HCT116 (cell line): ENCODE data around the gene ELAC1. TPM values are rescaled to one million over a fixed set of nuclear protein-coding genes. Genes with fewer than 3 reads are reported as not detected.

ENCODE experiments used
- ATAC-seq: fragments of 200-7000 bp; cut with Tn5 transposase; 2 replicates; pipeline ENCODE4 v1.9.1; 2020; ENCODE audit warnings: mild to moderate bottlenecking, moderate library complexity
- BruUV-seq: library from RNA; stranded (reverse); fragments of 400-500 nt; replicated peaks from 2 replicates; lab custom pipeline; 2021; lab: Mats Ljungman, UMichigan
- CTCF ChIA-PET: fragments of 300-600 bp; sonication (Branson Sonifier 250); formaldehyde crosslinking; loops from one replicate; lab custom pipeline; 2021; ENCODE audit warnings: antibody characterized with exemption; lab: Charles Lee
- POLR2A ChIA-PET: fragments of 300-600, 350-600 bp; sonication (Branson Sonifier 250); formaldehyde crosslinking; loops from one replicate; lab custom pipeline; 2021; ENCODE audit warnings: antibody characterized with exemption; lab: Charles Lee
- RAD21 ChIA-PET, 2 experiments: fragments of 300-600 bp; sonication (Branson Sonifier 250); formaldehyde crosslinking; loops; one replicate each; lab custom pipeline; 2023; ENCODE audit warnings: low total read pairs in 2 of 2; ENCODE audit not compliant: uncharacterized antibody in 2 of 2, unreplicated experiment in 2 of 2, low non-redundant PET in 1 of 2; lab: Charles Lee
- DNase-seq: peaks from one replicate; pipeline ENCODE4 v3.0.0-alpha.2; 2010; ENCODE audit warnings: low read depth, low spot score
- H2AFZ ChIP-seq: fragments of 200-600 bp; shearing (Covaris generic), sonication (generic); 2 replicates; pipeline ENCODE4 v1.6.1; 2017; ENCODE audit warnings: low read depth, mixed run types, mixed read lengths, antibody characterized with exemption, low read length; ENCODE audit not compliant: poor library complexity, severe bottlenecking
- H3K27ac ChIP-seq: 2 replicates; pipeline ENCODE4 v1.5.1; 2012; ENCODE audit warnings: low read depth, low read length
- H3K27me3 ChIP-seq: fragments of 200-600 bp; sonication (generic); 2 replicates; pipeline ENCODE4 v1.6.1; 2016; ENCODE audit warnings: mixed run types, low read length, mixed read lengths; ENCODE audit not compliant: insufficient read depth
- H3K36me3 ChIP-seq, 2 experiments: fragments of 200-500 bp in 1 of 2; fragments of 200-600 bp in 1 of 2; sonication (Bioruptor generic) in 1 of 2; sonication (generic) in 1 of 2; 2 replicates each; pipeline versions ENCODE4 v1.5.1 to v1.6.1; 2014 to 2016; ENCODE audit warnings: low read length in 2 of 2, inconsistent platforms in 1 of 2, mixed read lengths in 1 of 2, mixed run types in 1 of 2; ENCODE audit not compliant: insufficient read depth in 2 of 2, control insufficient read depth in 1 of 2
- H3K4me1 ChIP-seq, 2 experiments: fragments of 200-600 bp in 1 of 2; sonication (generic) in 1 of 2; 2 replicates each; pipeline versions ENCODE4 v1.5.1 to v1.6.1; 2012 to 2017; ENCODE audit warnings: low read length in 2 of 2, inconsistent platforms in 1 of 2, mild to moderate bottlenecking in 1 of 2, mixed read lengths in 1 of 2, mixed run types in 1 of 2, moderate library complexity in 1 of 2; ENCODE audit not compliant: insufficient read depth in 2 of 2, control insufficient read depth in 1 of 2
- H3K4me2 ChIP-seq: fragments of 200-600 bp; sonication (generic); 2 replicates; pipeline ENCODE4 v1.6.1; 2017; ENCODE audit warnings: mixed run types, low read length, mixed read lengths
- H3K4me3 ChIP-seq, 2 experiments: fragments of 200-600 bp in 1 of 2; sonication (generic) in 1 of 2; replicated peaks in 1 of 2; 2 replicates each; pipeline ENCODE4 v1.5.1; 2011 to 2016; ENCODE audit warnings: low read length in 2 of 2, control low read depth in 1 of 2, low read depth in 1 of 2, mild to moderate bottlenecking in 1 of 2, mixed read lengths in 1 of 2, mixed run types in 1 of 2
- H3K79me2 ChIP-seq: fragments of 200-600 bp; sonication (generic); 2 replicates; pipeline ENCODE4 v1.6.1; 2017; ENCODE audit warnings: mild to moderate bottlenecking, mixed run types, low read length, moderate library complexity, mixed read lengths; ENCODE audit not compliant: insufficient read depth
- H3K9ac ChIP-seq: fragments of 200-600 bp; sonication (generic); 2 replicates; pipeline ENCODE4 v1.6.1; 2016; ENCODE audit warnings: low read length, mixed read lengths
- H3K9me2 ChIP-seq: fragments of 200-600 bp; sonication (generic), shearing (Covaris generic); 2 replicates; pipeline ENCODE4 v1.6.1; 2017; ENCODE audit warnings: mixed run types, mild to moderate bottlenecking, moderate library complexity; ENCODE audit not compliant: insufficient read depth
- H3K9me3 ChIP-seq, 2 experiments: fragments of 200-500 bp in 1 of 2; fragments of 200-600 bp in 1 of 2; sonication (Bioruptor generic) in 1 of 2; sonication (generic) in 1 of 2; 2 replicates each; pipeline ENCODE4 v1.6.1; 2014 to 2017; ENCODE audit warnings: low read length in 2 of 2, mixed read lengths in 2 of 2, inconsistent platforms in 1 of 2, low read depth in 1 of 2, mild to moderate bottlenecking in 1 of 2, mixed run types in 1 of 2, moderate library complexity in 1 of 2; ENCODE audit not compliant: control insufficient read depth in 1 of 2, insufficient read depth in 1 of 2
- H4K20me1 ChIP-seq: fragments of 200-600 bp; sonication (generic), shearing (Covaris generic); 2 replicates; pipeline ENCODE4 v1.6.1; 2017; ENCODE audit warnings: mixed run types, mild to moderate bottlenecking, moderate library complexity; ENCODE audit not compliant: insufficient read depth
- CBX3 ChIP-seq: IDR thresholded peaks from 2 replicates; pipeline ENCODE4 v1.6.1; 2012; ENCODE audit warnings: low read depth
- CEBPB ChIP-seq: IDR thresholded peaks from 2 replicates; pipeline ENCODE4 v1.6.1; 2012; ENCODE audit warnings: low read depth
- EGR1 ChIP-seq: IDR thresholded peaks from 2 replicates; pipeline ENCODE4 v1.6.1; 2012; ENCODE audit warnings: low read depth
- ELF1 ChIP-seq: IDR thresholded peaks from 2 replicates; pipeline ENCODE4 v1.6.1; 2012; ENCODE audit warnings: low read depth, borderline replicate concordance
- EZH2 ChIP-seq: fragments of 200-600 bp; sonication (generic); IDR thresholded peaks from 2 replicates; pipeline ENCODE4 v1.6.1; 2017; ENCODE audit warnings: antibody characterized with exemption, mixed run types
- FOSL1 ChIP-seq: IDR thresholded peaks from 2 replicates; pipeline ENCODE4 v1.6.1; 2012; ENCODE audit warnings: low read depth
- POLR2A ChIP-seq: IDR thresholded peaks from 2 replicates; pipeline ENCODE4 v1.7.0; 2011; ENCODE audit warnings: borderline replicate concordance; ENCODE audit not compliant: insufficient read depth, insufficient read length; ENCODE audit errors: extremely low read depth
- POLR2AphosphoS5 ChIP-seq: IDR thresholded peaks from 2 replicates; pipeline ENCODE4 v1.6.1; 2011; ENCODE audit warnings: mild to moderate bottlenecking, low read depth, low read length, moderate library complexity
- RAD21 ChIP-seq: IDR thresholded peaks from 2 replicates; pipeline ENCODE4 v1.6.1; 2012; ENCODE audit warnings: low read depth, mild to moderate bottlenecking
- SIN3A ChIP-seq: IDR thresholded peaks from 2 replicates; pipeline ENCODE4 v1.6.1; 2012; ENCODE audit warnings: low read depth
- TCF7L2 ChIP-seq: IDR thresholded peaks from 2 replicates; pipeline ENCODE4 v1.7.0; 2011; ENCODE audit warnings: borderline replicate concordance, inconsistent platforms; ENCODE audit not compliant: insufficient read depth, insufficient read length; ENCODE audit errors: extremely low read depth
- YY1 ChIP-seq: IDR thresholded peaks from 2 replicates; pipeline ENCODE4 v1.6.1; 2011; ENCODE audit warnings: low read length, low read depth, moderate library complexity, mild to moderate bottlenecking; ENCODE audit not compliant: insufficient replicate concordance; ENCODE audit errors: extremely low read depth
- ZFX ChIP-seq: fragments of 450-650 bp; IDR thresholded peaks from 2 replicates; pipeline ENCODE4 v1.6.1; 2017
- ZNF274 ChIP-seq: fragments of 200-500 bp; sonication (Bioruptor generic); IDR thresholded peaks from 2 replicates; pipeline ENCODE4 v1.6.1; 2014; ENCODE audit warnings: mild to moderate bottlenecking, low read depth, low read length, inconsistent platforms
- intact Hi-C: fragments of 100-400 bp; cut with micrococcal nuclease; formaldehyde crosslinking; loops from 2 replicates; pipeline ENCODE4 v1.10.0; 2022
- total RNA-seq: library from RNA; stranded (reverse); gene quantifications from one replicate; pipeline ENCODE4 v1.2.1, GENCODE V29; 2021; ENCODE audit not compliant: unreplicated experiment
- TF ChIP-seq, protein P1 (sequence below): IDR thresholded peaks from 2 replicates; pipeline ENCODE4 v1.6.1; 2011; ENCODE audit warnings: mild to moderate bottlenecking, low read length, moderate library complexity; ENCODE audit not compliant: insufficient replicate concordance; ENCODE audit errors: extremely low read depth
- TF ChIP-seq, protein P2 (sequence below): IDR thresholded peaks from 2 replicates; pipeline ENCODE4 v1.6.1; 2012
- TF ChIP-seq, protein P3 (sequence below), 3 experiments: fragments of 200-600 bp in 1 of 3; sonication (generic) in 1 of 3; IDR thresholded peaks in 2 of 3; conservative IDR thresholded peaks in 1 of 3; 2 replicates each; pipeline ENCODE4 v1.5.1; 2012 to 2017; ENCODE audit warnings: low read depth in 2 of 3, low read length in 2 of 3, antibody characterized with exemption in 1 of 3, borderline replicate concordance in 1 of 3, control low read depth in 1 of 3, mild to moderate bottlenecking in 1 of 3, mixed read lengths in 1 of 3, mixed run types in 1 of 3, moderate library complexity in 1 of 3; ENCODE audit not compliant: insufficient read depth in 1 of 3
- TF ChIP-seq, protein P4 (sequence below): IDR thresholded peaks from 2 replicates; pipeline ENCODE4 v1.6.1; 2012; ENCODE audit warnings: low read depth

ELAC1 gene
- total RNA-seq, 1 experiment from 2014 or later, result 8.6 TPM

DNA sequence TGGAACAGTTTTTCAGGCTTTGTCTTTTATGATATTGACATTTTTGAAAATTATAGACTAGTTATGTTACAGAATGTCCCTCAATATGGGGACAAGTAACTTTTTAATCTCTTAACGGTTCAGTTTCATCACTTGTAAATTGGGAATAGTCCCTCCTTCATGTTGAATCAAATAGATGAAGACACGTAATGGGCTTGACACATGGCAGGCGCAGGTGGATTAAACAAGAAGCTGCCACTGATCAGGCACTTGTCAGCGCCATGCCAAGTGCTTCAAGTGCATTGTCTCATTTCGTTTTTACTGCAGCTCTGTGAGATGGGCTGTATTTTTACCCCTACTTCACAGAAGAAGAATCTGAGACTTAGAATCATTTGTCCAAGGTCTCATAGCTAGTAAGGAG lies 52.7 kb downstream of the ELAC1 start:
- no peak overlapping the region for H3K27ac ChIP-seq

More for the DNA sequence above, 52.7 kb downstream of the ELAC1 start:
- H3K9me3 ChIP-seq, result no peaks in the 10 kb centered on the region
- H3K9me2 ChIP-seq, result no peaks in the 10 kb centered on the region
- DNase-seq (no peak), ATAC-seq (no peak)
- ChIA-PET POLR2A (no interaction called here), CTCF (no interaction called here), RAD21 (no interaction called here)
- no peaks in the 10 kb centered on the region for H3K4me1 ChIP-seq
- no peak overlapping the region for H2AFZ ChIP-seq
- no peaks in the 10 kb centered on the region for H3K79me2 ChIP-seq
- BruUV-seq, result no TSS peak
- no peak overlapping the region for H3K4me3 ChIP-seq
- no peak overlapping the region for H3K9ac ChIP-seq
- intact Hi-C loops, result no loop called here
- no peaks in the 10 kb centered on the region for H3K36me3 ChIP-seq
- no peaks in the 10 kb centered on the region for H3K27me3 ChIP-seq
- H3K4me2 ChIP-seq, result no peak overlapping the region
- no peaks in the 10 kb centered on the region for H4K20me1 ChIP-seq
- TF ChIP-seq EGR1 (no peak), EZH2 (no peak), RAD21 (no peak), ZNF274 (no peak), SIN3A (no peak), ELF1 (no peak), CBX3 (no peak), POLR2AphosphoS5 (no peak), CEBPB (no peak), POLR2A (no peak), FOSL1 (no peak), TCF7L2 (no peak), YY1 (no peak), ZFX (no peak)
- TF ChIP-seq, protein P1, sequence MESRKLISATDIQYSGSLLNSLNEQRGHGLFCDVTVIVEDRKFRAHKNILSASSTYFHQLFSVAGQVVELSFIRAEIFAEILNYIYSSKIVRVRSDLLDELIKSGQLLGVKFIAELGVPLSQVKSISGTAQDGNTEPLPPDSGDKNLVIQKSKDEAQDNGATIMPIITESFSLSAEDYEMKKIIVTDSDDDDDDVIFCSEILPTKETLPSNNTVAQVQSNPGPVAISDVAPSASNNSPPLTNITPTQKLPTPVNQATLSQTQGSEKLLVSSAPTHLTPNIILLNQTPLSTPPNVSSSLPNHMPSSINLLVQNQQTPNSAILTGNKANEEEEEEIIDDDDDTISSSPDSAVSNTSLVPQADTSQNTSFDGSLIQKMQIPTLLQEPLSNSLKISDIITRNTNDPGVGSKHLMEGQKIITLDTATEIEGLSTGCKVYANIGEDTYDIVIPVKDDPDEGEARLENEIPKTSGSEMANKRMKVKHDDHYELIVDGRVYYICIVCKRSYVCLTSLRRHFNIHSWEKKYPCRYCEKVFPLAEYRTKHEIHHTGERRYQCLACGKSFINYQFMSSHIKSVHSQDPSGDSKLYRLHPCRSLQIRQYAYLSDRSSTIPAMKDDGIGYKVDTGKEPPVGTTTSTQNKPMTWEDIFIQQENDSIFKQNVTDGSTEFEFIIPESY, result no peak
- TF ChIP-seq, protein P2, sequence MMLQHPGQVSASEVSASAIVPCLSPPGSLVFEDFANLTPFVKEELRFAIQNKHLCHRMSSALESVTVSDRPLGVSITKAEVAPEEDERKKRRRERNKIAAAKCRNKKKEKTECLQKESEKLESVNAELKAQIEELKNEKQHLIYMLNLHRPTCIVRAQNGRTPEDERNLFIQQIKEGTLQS, result no peak
- TF ChIP-seq, protein P3, sequence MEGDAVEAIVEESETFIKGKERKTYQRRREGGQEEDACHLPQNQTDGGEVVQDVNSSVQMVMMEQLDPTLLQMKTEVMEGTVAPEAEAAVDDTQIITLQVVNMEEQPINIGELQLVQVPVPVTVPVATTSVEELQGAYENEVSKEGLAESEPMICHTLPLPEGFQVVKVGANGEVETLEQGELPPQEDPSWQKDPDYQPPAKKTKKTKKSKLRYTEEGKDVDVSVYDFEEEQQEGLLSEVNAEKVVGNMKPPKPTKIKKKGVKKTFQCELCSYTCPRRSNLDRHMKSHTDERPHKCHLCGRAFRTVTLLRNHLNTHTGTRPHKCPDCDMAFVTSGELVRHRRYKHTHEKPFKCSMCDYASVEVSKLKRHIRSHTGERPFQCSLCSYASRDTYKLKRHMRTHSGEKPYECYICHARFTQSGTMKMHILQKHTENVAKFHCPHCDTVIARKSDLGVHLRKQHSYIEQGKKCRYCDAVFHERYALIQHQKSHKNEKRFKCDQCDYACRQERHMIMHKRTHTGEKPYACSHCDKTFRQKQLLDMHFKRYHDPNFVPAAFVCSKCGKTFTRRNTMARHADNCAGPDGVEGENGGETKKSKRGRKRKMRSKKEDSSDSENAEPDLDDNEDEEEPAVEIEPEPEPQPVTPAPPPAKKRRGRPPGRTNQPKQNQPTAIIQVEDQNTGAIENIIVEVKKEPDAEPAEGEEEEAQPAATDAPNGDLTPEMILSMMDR (IDR thresholded peaks at IDR 0.05 in 2 of 3, conservative IDR thresholded peaks at IDR 0.05 in 1 of 3; ENCODE audit: borderline replicate concordance in 1 of 3, insufficient read depth in 1 of 3, low read depth in 2 of 3, low read length in 2 of 3), result no peak
- TF ChIP-seq, protein P4, sequence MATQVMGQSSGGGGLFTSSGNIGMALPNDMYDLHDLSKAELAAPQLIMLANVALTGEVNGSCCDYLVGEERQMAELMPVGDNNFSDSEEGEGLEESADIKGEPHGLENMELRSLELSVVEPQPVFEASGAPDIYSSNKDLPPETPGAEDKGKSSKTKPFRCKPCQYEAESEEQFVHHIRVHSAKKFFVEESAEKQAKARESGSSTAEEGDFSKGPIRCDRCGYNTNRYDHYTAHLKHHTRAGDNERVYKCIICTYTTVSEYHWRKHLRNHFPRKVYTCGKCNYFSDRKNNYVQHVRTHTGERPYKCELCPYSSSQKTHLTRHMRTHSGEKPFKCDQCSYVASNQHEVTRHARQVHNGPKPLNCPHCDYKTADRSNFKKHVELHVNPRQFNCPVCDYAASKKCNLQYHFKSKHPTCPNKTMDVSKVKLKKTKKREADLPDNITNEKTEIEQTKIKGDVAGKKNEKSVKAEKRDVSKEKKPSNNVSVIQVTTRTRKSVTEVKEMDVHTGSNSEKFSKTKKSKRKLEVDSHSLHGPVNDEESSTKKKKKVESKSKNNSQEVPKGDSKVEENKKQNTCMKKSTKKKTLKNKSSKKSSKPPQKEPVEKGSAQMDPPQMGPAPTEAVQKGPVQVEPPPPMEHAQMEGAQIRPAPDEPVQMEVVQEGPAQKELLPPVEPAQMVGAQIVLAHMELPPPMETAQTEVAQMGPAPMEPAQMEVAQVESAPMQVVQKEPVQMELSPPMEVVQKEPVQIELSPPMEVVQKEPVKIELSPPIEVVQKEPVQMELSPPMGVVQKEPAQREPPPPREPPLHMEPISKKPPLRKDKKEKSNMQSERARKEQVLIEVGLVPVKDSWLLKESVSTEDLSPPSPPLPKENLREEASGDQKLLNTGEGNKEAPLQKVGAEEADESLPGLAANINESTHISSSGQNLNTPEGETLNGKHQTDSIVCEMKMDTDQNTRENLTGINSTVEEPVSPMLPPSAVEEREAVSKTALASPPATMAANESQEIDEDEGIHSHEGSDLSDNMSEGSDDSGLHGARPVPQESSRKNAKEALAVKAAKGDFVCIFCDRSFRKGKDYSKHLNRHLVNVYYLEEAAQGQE, result no peak
